ENCODE data around the gene ZDHHC24.
"Not testable (repeated sequence)": the region's sequence is repeated elsewhere in the genome, so short reads cannot be mapped to it uniquely, and the experiment has no call there.

ZDHHC24 gene

GRCh38 chr11:66546368-66546965 is 619 bp upstream of the ZDHHC24 start, which contains the start of gene ACTN3:
Gene ACTN3, plus strand, starts transcription at chr11:66546903. Its CDS starts 35 bp downstream, at chr11:66546938.
- peak in 1 of 2 experiments; percentile 10 for DNase-seq (ENCODE audit: low read depth in 2 of 2)

GRCh38 chr11:66544952-66545351 is 896 bp downstream of the ZDHHC24 start:
- not testable (repeated sequence) for DNase-seq (ENCODE audit: low read depth in 2 of 2)

GRCh38 chr11:66543263-66544107 is 2.4 kb downstream of the ZDHHC24 start:
- no peak for DNase-seq (ENCODE audit: low read depth in 2 of 2)

- no peak for DNase-seq (ENCODE audit: low read depth in 2 of 2)
Measured at GRCh38 chr11:66542362-66542761, 3.5 kb downstream of the ZDHHC24 start.

GRCh38 chr11:66541892-66542291 is 4.0 kb downstream of the ZDHHC24 start:
- DNase-seq (ENCODE audit: low read depth in 2 of 2): no peak

- not testable (repeated sequence) for DNase-seq (ENCODE audit: low read depth in 2 of 2)
Measured at GRCh38 chr11:66540598-66540997, 5.2 kb downstream of the ZDHHC24 start.

- DNase-seq (ENCODE audit: low read depth in 2 of 2): no peak
Measured at GRCh38 chr11:66539870-66540213, 6.0 kb downstream of the ZDHHC24 start.

GRCh38 chr11:66539170-66539869 is 6.5 kb downstream of the ZDHHC24 start:
- no peak for DNase-seq (ENCODE audit: low read depth in 2 of 2)

- no peak for DNase-seq (ENCODE audit: low read depth in 2 of 2)
Measured at GRCh38 chr11:66532784-66533183, 13.1 kb downstream of the ZDHHC24 start.

- no peak for DNase-seq (ENCODE audit: low read depth in 2 of 2)
Measured at GRCh38 chr11:66531841-66532240, 14.0 kb downstream of the ZDHHC24 start.

GRCh38 chr11:66530927-66531709 is 14.7 kb downstream of the ZDHHC24 start:
- no peak for DNase-seq (ENCODE audit: low read depth in 2 of 2)

- DNase-seq (ENCODE audit: low read depth in 2 of 2): no peak
Measured at GRCh38 chr11:66529655-66530054, 16.2 kb downstream of the ZDHHC24 start.

GRCh38 chr11:66529069-66529468 is 16.8 kb downstream of the ZDHHC24 start:
- no peak for DNase-seq (ENCODE audit: low read depth in 2 of 2)

GRCh38 chr11:66524304-66525040 is 21.4 kb downstream of the ZDHHC24 start:
- DNase-seq (ENCODE audit: low read depth in 2 of 2): no peak

- no peak for DNase-seq (ENCODE audit: low read depth in 2 of 2)
Measured at GRCh38 chr11:66523611-66524010, 22.2 kb downstream of the ZDHHC24 start.

GRCh38 chr11:66510990-66511339 is 34.9 kb downstream of the ZDHHC24 start:
- DNase-seq (ENCODE audit: low read depth in 2 of 2): no peak

- DNase-seq (ENCODE audit: low read depth in 2 of 2): peak; percentile 31 to 47
Measured at GRCh38 chr11:66510271-66510989, 35.4 kb downstream of the ZDHHC24 start, which contains the start of gene BBS1. Gene BBS1, plus strand, starts transcription at chr11:66510635. Its CDS starts 25 bp downstream, at chr11:66510660.

GRCh38 chr11:66509131-66509561 is 36.7 kb downstream of the ZDHHC24 start:
- no peak for DNase-seq (ENCODE audit: low read depth in 2 of 2)

GRCh38 chr11:66505276-66505816 is 40.5 kb downstream of the ZDHHC24 start:
- no peak for DNase-seq (ENCODE audit: low read depth in 2 of 2)

GRCh38 chr11:66498506-66498905 is 47.3 kb downstream of the ZDHHC24 start:
- DNase-seq (ENCODE audit: low read depth in 2 of 2): no peak

All from fibroblast of skin of left biceps (primary cell).